ENCODE data around the gene GRPEL2. TPM values are rescaled to one million over a fixed set of nuclear protein-coding genes. Genes with fewer than 3 reads are reported as not detected.

GRPEL2 gene
- total RNA-seq, 1 experiment from 2014 or later = 47.3 TPM

DNA sequence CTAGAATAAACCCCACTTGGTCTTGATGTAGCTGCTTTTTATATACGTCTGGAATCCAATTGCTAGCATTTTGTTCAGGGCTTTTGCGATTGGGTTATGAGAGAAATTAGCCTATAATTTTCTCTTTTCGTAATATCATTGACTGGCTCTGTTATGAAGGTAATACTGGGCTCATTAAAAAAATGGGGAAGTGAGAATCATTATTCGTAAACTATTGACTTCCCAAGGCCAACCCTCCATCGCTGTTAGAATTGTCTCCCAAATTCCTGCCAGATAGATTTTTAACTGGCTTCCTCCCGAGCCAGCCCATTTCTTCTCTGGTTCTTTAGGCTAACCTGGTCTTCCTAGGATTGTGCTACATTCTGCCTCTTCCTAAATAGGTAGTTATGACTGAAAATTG is 35.9 kb upstream of the GRPEL2 start:
- H3K56ac ChIP-seq (ENCODE audit: insufficient read length, low read depth, low read length) = no peak overlapping the region
- H2AFZ ChIP-seq (ENCODE audit: low read length) = no peak overlapping the region
- H3K4me3 Mint-ChIP-seq = no peak overlapping the region
- no peaks in the 10 kb centered on the region for H3K23me2 ChIP-seq (ENCODE audit: insufficient read length, low read depth, low read length, poor library complexity, severe bottlenecking)
- H3T11ph ChIP-seq (ENCODE audit: low read length) = no peak overlapping the region
- no peak overlapping the region for H3K14ac ChIP-seq (ENCODE audit: insufficient read depth, low read length)
- no peak overlapping the region for H2BK20ac ChIP-seq (ENCODE audit: low read depth, low read length, poor library complexity, severe bottlenecking)
- no peaks in the 10 kb centered on the region for H3K79me2 ChIP-seq (ENCODE audit: insufficient read depth, low read length)
- no peak overlapping the region for H3K4ac ChIP-seq (ENCODE audit: low read depth, low read length)
- no peak overlapping the region for H2BK5ac ChIP-seq (ENCODE audit: insufficient read length, low read length)
- no peaks in the 10 kb centered on the region for H3K79me1 ChIP-seq (ENCODE audit: insufficient read depth, low read depth, low read length, poor library complexity, severe bottlenecking)
- H3K27ac Mint-ChIP-seq = no peak overlapping the region
- H3K4me2 ChIP-seq (ENCODE audit: insufficient read depth, insufficient read length, low read length) = no peak overlapping the region
- H3K27me3 Mint-ChIP-seq (ENCODE audit: low read depth) = no peaks in the 10 kb centered on the region; the same call in none of the 2 replicates
- H3K36me3 Mint-ChIP-seq (ENCODE audit: insufficient read depth in 1 of 3, low read depth in 3 of 3) = no peaks in the 10 kb centered on the region
- no peaks in the 10 kb centered on the region for H3K9me3 ChIP-seq (ENCODE audit: control insufficient read depth, low read depth, low read length)
- H2BK120ac ChIP-seq (ENCODE audit: low read depth, low read length, poor library complexity, severe bottlenecking) = no peak overlapping the region
- DNase-seq = no peak
- H3K23ac ChIP-seq (ENCODE audit: insufficient read length, low read depth, low read length) = no peak overlapping the region
- H3K4me1 ChIP-seq (ENCODE audit: insufficient read depth, low read length) = no peaks in the 10 kb centered on the region
- no peak overlapping the region for H4K8ac ChIP-seq (replicated peaks; ENCODE audit: insufficient read length, low read depth, low read length)
- H2AK5ac ChIP-seq (ENCODE audit: insufficient read length, low read length) = no peak overlapping the region
- no peak overlapping the region for H4K5ac ChIP-seq (ENCODE audit: insufficient read length, low read depth, low read length)
- TF ChIP-seq, protein P1, sequence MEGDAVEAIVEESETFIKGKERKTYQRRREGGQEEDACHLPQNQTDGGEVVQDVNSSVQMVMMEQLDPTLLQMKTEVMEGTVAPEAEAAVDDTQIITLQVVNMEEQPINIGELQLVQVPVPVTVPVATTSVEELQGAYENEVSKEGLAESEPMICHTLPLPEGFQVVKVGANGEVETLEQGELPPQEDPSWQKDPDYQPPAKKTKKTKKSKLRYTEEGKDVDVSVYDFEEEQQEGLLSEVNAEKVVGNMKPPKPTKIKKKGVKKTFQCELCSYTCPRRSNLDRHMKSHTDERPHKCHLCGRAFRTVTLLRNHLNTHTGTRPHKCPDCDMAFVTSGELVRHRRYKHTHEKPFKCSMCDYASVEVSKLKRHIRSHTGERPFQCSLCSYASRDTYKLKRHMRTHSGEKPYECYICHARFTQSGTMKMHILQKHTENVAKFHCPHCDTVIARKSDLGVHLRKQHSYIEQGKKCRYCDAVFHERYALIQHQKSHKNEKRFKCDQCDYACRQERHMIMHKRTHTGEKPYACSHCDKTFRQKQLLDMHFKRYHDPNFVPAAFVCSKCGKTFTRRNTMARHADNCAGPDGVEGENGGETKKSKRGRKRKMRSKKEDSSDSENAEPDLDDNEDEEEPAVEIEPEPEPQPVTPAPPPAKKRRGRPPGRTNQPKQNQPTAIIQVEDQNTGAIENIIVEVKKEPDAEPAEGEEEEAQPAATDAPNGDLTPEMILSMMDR (conservative IDR thresholded peaks at IDR 0.05) = no peak
- no peaks in the 10 kb centered on the region for H4K20me1 ChIP-seq (ENCODE audit: control insufficient read depth, insufficient read depth, insufficient read length)
- H3K9me3 Mint-ChIP-seq = no peaks in the 10 kb centered on the region
- no peaks in the 10 kb centered on the region for H3K27me3 ChIP-seq (ENCODE audit: insufficient read depth, low read length)
- no peak overlapping the region for H3K18ac ChIP-seq (ENCODE audit: insufficient read length, low read depth, low read length)
- H4K91ac ChIP-seq (ENCODE audit: insufficient read length, low read depth, low read length) = no peak overlapping the region
- no peak overlapping the region for H2BK12ac ChIP-seq (ENCODE audit: insufficient read length, low read depth, low read length)
- H3K4me1 Mint-ChIP-seq = peaks cover 10 to 13% of the 10 kb centered on the region in 2 experiments
- H3K27ac ChIP-seq (ENCODE audit: insufficient read length, low read depth, low read length) = no peak overlapping the region
- no CpG with 5 or more reads among the region's 6 CpGs for WGBS (ENCODE audit: extremely low coverage, insufficient read length, low lambda C conversion rate)
- no peak overlapping the region for H2BK15ac ChIP-seq (ENCODE audit: low read depth, low read length)
- H3K9ac ChIP-seq (ENCODE audit: extremely low read depth, insufficient read length, low read length) = no peak overlapping the region

Measured in H9 (cell line).